ENCODE data around the gene PIP5KL1. TPM values are rescaled to one million over a fixed set of nuclear protein-coding genes. Genes with fewer than 3 reads are reported as not detected.

Gene PIP5KL1
- total RNA-seq, 1 donor from 2014 or later, result not detected

DNA sequence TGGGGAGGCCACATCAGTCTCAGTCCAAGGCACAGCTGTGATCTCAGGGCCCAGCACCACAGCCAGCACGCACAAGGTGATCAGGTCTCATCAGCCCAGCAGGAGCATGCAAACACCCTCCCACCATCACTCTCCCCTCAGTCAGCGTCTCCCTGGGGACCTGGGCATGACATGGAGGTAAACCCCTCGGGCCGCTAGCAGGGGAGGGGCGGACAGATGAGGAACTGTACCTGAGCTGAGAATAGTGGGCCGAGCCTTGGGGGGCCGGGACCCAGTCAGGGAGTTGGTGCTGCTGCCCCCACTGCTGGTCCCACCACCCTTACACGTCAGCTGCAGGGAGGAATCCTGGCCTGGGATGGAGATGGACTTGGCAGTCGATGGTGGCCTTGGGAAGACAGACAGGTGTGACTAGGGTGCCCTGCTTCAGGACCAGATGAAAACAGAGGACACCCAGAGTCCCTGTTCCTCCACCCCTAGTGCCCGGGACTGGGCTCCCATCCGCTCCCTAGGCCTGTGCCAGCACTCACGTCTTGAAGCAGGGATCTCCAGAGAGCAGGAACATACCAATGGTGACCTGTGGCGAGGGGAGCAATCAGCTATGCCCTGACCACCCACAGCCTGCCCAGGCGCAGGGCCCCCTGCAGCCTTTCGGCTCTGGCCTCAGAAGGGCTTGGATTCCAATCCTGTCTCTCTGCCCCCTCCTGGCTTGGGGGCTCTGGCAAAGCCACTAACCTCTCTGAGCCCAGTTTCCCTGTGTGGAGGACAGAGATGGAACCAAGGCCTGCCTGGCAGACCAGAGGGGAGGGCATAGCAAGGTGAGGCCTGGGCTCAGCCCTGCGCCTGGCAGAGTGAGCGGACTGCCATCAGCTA is 17.5 kb upstream of the PIP5KL1 start:
- no peak for DNase-seq

DNA sequence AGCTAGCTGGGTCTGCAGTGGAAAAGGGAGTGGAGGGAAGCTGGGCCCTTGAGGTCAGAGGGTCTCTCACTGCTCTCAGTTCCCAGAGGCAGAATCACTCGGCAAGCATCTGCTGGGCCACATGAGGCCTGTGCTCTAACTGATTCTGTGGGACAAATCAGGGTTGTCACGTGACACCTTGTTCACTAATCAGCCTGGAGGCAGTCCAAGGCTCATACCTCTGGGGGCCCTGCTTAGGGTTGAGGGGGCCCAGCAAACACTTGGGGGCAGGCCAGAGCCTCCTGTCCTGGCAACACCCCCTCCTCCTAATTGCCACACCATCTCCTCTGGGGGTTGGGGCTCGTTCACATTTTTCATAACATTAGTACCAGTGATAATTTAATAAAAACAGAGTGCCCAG is 16.2 kb upstream of the PIP5KL1 start:
- no peak for DNase-seq

DNA sequence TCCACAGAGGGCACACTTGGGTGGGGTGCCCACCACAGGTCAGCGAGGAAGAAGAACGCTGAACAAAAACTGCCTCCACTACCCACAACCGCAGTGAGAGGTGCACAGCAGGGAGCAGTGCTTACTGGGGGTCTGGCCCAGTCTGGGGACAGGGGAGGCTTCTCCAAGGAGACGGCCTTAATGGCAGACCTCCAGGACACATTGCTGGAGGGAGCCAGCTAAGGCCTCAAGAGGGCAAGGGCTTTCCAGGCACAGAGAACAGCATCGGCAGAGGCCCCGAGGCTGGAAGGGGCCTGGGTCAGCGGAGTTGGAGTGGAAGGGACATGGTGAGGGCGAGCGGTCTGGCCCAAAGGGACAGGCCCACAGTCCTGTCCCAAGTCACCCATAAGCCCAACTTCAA is 15.4 kb upstream of the PIP5KL1 start:
- no peak for DNase-seq

DNA sequence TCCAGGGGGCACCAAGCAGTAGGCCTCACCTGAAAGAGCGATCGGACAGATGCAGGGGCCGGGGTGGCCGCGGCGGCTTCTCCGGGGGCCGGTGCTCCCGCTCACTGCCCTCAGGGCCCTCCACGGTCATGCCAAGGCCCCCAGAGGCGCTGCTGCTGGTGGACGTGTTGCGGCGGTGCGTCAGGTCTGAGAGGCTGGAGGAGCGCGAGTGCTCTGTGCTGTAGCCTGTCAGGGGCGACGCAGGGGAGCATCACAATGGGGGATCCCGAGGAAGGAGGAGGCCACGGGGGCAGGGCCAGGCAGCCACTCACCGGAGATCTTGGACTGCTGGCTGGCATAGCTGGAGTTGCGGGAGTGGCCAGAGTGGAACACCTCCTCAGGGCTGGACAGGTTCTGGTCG is 14.8 kb upstream of the PIP5KL1 start:
- DNase-seq, result no peak

DNA sequence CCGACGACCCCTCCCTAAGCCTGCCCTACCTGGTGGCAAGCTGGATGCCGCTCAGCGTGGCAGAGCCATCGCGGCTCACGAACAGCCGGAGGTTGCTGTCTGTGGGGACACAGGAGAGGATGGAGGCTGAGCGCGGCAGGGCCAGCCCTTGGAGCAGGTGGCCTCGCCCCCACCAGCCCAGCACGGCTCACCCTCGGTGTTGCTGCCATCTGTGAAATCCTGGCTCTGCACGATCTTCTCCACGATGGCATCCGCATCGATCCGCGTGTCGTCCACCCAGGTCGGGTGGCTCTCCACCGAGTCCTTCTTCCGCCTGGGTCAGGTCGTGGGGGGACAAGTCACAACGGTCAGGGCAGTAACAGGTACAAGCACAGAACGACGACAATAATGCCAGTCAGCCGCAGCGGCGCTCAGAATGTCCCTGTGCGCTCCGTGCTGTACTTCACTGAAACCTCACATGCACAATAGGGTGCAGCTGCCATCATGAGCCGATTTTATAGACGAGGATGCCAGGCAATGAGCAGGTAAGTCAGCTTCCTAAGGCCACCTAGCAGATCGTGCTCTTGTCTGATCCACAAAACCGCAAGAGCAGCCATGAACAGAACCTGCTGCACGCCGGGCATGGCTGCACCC is 14.1 kb upstream of the PIP5KL1 start:
- DNase-seq, result no peak

DNA sequence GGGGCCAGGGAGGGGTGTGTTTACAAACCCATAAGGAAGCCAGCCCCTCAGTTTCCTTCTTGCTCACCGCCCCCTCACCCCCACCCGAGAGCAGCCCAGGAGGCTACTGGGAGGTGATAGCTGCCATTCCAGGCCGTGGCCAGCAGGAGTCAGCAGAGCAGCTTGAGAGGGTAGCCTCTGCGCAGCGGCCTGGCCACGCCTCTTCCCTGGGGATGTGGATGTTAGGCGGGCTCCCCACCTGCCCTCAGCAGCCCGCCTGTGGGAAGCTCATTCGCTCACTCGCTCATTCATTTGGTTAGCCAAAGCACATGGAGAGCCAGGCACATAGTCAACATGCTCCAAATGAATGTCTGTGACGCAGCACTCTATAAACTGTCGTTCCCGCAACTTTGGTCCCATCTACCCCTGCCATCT is 13.2 kb upstream of the PIP5KL1 start:
- DNase-seq, result peak; percentile 85

DNA sequence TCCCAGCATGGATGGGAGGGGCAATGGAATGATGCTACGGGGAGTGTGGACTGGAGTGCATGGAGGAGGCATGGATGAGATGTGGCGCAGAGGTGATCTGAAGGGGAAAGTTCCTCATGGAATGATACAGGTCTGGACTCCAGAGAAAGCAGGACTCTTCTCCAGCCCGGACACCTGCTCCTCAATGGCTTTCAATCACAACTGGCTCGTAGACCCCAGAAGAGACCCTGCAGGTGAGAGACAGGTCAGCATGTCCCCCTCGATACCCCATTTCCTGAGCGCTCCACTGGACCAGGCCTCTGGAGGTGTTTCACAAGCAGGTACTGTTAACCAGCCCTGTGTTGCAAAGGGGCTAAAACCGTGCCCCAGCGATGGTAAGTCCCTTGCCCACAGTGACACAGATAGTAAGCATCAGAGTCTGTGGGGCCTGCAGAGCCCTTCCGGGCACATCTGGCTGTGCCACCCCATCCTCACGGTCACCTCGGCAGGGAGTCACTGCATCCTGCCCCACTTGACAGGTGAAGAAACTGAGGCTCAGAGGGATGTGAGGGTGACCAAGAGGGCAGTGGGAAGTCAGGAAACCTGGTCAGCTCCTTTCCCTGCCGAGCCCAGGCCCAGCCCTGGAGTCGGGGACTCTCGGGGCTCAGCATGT is 12.6 kb upstream of the PIP5KL1 start:
- no peak for DNase-seq

DNA sequence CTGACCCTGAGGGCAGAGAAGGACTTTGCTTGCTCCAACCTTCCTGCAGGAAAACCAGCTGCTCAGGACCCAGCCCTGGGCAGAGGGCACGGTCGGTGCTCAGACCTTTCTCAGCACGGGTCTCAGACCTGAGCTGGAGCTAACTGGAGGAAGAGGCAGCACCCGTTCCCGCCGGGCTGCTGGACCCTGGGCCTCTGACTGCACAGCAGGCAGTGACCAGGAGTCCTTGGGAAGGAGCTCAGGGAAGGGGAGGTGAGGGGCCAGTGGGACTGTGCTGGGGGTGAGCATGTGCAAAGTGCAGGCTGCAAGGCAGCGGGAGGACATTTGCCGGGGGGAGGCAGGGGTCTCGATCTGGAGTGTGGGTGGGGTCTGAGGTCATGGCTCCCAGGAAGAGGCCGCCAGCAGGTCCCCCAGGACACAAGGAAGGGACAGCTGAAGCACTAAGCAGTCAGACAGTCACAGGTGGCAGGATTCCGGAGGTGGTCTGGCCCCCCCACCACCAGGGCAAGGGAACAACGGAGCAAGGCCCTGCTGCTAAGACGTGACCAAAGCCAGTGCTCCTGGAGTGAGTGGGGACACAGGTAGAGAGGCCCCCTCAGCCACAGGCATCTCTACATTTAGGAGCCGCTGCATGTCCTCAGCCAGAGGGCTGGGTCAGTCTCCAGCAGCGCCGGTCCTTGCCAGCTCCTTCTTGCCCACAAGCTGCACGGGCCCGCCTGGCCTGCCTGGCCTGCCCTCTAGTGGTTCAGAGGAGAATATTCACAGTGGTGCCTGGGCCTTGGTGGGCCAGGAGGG is 11.8 kb upstream of the PIP5KL1 start:
- peak; percentile 80 for DNase-seq

DNA sequence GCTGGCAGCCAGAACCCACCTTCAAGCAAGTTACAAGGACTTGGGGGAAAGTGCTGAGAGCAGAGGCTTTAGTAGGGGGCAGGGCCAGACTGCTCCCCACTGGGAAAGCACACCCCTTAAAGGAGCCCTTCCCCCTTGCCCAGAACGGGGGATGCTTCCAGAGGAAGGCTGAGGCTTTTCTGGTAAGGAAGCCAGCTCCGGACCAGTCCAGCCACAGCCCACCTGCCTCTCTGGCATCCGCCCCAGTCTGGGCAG is 11.3 kb upstream of the PIP5KL1 start:
- no peak for DNase-seq

DNA sequence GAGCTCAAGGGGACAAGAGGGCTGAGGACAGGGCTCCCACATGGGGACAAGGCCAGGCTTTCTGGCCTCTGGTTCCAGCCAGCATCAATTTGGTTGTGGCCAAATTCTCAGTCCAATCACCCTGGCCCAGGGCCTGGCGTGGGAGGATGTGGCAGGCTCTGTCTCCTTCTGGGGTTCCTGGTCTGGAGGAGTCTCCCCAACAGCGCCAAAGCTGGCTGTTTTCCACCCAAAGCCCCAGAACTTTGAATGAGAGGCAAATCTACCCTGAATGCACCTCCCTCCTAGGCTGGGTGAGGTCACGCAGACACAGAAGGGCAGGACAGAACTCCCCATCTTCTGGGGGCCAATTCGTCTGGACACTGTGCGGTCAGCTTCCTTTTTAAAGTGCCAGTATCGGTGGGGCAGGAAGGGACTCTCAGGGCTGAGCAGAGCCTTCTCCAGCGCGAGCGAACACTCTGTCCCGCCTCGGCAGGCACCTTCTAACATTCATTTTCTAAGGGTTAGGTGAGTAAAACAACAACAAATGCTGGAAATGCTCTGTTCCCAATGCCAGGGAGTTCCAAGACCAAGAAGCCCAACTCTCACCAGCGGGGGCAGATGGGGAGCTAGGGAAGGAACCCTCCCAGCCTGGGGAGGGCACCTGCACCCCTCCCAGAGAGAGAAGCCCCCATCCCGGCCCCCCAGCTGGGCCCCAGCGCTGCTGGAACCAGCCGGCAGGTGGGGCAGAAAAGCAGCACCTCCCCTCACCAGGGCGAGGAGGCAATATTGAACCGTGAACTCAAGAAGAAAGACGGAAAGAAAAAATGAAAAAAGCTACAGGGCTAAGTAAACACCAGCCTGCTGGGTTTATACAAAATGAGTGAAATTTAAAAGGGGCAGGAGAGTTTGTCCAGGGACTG is 10.7 kb upstream of the PIP5KL1 start:
- DNase-seq, result no peak

DNA sequence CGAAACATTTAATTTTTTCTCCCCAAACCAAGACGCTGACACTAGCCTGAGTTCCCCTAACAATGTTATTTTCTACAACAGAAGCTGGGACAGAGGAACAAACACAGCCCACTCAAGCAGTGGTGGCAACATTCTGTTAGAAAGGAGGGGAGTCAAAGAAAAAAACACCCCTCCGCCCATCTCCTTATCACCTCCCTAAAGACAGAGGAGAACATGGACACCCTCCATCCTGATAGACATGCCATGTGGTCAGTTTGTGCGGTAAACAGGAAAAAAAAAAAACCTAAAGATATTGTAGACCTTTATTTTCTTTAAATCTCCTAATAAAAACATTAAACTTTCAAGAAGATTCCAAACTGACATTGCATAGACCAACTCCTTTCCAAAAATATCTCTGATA is 10.0 kb upstream of the PIP5KL1 start:
- no peak for DNase-seq

DNA sequence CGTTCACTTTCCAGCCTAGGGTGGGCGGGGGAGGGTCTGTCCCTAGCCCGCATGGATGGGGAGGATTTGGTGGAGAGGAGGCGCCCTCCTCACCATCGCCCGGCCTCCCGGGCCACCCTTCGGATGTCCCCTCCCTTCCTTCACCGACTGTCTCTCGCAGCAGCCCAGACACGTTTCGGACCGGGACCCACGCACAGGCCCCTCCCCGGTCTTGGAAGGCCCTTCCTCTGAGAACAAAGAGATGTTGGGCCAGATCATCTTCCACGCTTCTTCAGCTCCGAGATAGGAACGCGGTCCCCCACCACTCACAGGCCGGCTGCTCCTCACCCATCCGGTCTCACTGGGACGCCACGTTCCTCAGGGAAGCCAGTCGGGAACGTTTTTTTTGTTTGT is 7.7 kb upstream of the PIP5KL1 start:
- DNase-seq, result no peak

DNA sequence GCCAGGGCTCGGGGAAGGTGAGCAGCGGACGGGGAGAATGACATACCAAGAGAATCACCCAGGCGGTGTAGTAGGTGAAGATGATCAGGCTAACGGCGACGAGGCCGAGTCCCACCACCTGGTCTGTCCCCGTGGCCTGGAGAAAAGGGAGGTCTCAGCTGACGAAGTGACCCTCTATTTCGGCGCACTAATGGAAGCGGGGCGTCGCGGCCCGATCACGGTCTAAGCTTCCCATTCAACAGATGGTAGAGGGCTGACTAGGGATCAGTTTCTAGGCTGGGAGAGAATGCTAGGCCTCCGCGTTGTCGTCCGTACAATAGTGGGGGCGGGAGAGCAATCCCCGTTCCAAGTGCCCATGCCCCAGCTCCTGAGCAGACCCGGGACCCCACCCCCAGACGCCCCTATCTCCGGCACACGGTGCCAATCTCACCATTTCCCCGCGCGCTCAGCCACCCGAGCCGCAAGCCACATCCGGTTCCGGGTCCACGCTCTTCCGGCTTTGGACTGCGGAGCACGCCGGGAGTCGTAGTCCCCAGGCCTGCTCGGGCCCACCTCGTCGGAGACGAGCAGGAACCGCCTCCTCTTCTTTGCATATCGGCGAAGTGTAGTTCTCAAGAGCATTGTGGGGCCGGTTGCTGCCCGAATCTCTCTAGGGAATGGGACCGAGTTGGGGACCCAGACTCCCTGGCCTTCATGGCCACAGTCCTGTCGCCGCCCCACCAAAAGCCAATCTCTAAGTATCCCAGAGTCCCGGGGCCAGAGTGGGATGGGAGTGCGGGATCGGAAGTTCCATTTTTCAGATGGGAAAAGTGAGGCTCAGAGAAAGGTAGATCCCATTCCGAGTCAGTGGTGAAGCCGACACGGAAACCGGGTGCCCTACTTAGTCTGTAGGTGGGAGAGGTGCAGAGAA is 7.1 kb upstream of the PIP5KL1 start, which contains the start of gene DPM2:
DPM2 (minus strand) TSS at position 467 of the 910 bp plus-strand sequence; CDS start at position 433, 34 bp downstream.
- peak; percentile 94 for DNase-seq

DNA sequence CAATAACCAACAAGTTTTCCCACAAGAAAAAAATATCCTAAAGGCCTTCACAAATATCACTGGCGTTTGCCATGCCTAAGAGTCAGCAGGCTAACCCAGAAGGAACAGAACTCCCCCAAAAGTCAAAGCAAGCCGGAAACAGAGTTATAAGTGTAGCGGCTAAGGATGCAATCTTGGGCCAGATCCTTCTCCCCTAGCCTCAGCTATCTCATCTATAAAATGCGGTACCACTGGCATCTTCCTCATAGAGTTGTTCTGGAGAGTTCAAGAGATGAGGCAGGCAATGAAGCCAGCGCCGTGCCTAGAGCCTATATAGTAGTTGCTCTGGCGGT is 6.4 kb upstream of the PIP5KL1 start:
- DNase-seq, result no peak

DNA sequence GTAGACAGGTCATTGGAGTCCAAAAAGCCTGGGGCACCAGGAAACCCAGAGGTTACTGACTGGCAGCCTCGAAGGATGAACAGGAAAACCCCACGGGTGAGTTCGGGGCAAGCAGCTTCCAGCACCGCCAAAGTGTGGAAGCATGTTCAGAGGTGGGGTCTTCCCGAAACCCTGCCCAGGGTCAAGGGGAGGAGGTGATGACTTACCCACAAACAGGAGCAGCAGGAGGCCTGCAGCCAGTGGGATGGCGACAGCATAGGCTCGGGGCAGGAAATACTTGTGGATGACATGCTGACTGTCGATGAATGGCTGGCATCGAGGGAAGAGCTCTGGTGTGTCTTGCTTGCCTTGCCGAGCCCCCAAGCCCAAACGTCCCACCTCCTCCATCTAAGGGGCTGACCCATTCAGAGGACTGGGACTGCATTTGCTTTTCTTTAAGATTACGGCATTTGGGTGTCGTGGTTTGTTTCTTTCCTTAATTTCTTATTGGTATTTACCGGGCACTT is 5.8 kb upstream of the PIP5KL1 start:
- no peak for DNase-seq

DNA sequence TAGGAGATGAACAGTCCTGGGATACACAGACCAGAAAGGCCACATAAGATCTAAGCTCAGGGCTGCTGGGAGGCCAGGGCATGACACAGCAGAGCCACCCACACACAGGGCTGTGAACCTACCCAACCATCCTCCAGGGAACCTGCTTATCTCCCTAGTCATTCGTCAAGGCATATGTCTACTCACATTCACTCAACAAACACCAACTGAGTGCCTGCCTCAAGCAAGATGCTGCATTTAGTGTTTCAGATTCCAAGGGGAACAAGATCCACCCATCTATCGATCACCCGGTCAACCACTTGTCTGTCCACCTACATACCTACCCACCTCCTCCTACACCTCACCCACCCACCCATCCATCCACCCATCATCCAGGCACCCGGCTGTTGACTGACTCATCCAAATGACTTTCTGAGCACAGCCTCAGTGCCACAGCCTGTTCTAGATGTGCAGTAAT is 5.2 kb upstream of the PIP5KL1 start:
- no peak for DNase-seq

DNA sequence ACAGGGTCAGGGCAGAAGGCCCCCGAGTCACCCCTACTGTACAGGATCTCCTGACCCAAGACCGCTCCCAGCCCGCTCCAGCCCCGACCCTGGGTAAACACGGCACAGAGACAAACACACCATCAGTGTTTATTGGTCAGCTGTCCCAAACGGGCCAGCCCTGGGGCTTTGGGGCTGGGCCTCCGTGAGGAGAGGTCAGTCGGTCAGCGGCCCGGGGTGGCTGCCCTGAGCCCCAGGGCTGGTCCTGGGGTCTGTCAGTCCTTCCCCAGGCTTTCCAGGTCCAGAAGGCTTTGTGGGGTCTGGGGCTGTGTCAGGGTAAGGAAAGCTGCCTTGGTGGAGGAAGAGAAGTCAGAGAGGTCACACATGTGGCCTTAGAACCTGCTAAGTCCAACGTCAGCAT is 4.4 kb upstream of the PIP5KL1 start:
- no peak for DNase-seq

DNA sequence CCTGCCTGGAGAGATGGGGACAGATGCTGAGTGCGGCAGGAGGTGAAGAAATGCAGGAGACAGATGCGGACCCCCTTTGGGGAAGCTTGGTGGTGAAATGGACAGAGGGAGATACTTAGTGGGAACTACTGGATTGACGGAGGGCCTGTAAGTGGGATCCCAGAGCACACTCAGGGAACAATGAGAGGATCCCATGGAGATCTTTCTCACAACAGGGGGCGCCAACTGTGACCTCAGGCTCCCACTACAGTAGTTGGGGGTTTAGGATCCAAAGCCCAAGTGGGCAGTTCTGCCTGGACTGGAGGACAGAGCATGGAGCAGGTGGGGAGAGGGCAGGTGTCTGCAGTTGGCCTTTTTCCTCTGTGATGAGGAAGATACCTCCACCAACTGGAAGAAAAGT is 3.7 kb upstream of the PIP5KL1 start:
- DNase-seq, result no peak

DNA sequence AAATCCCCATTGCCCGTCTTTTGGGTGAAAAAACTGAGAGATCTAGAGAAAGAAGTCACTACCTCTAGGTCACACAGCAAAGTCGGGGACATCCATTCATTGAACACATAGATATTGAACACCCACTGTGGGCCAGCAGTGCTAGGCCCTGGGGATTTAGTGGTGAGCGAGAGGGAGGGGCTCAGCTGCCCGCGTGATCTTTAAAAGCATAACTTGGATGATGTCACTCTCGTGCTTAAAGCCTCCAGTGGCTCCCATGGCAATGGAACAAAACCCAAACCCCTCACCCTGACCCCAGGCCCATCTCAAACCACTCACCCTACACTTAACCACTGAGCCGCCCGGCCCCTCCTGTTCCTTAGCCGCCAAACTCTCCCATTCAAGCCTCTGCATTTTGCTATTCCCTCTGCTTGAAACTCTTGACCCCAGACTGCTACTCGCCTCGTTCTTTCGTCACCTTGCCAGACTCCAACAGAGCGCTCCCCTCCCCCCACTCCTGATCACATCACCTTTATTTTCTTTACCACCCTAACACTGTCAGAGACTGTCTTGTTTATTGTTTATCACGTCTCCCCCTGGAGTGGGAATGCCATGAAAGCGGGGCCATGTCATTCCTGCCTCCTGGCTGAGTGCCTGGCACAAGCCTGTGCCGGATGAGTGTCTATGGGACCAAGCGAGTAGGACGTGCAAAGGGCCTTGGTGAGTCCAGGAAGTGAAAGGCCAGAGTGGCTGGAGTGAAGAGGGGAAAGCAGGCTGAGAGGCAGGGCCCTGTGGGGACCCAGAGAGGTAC is 710 bp upstream of the PIP5KL1 start:
- DNase-seq, result peak; percentile 48

DNA sequence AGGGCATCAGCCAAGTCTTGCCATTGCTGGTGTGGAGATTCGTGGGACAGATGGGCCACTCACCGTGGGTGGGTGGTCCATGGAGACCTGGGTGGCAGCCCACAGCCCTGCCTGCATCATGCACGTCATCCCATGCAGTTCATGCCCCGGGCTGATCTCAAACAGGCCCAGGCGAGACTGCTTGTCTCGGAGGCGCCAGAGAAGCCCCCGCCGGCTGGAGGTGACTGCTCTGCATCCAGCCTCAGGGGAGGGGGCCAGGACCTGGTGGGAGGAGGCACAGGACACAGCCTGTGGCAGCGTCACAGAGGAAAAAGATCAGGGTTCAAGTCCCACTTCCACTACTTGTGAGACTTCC is 975 bp downstream of the PIP5KL1 start:
- DNase-seq, result no peak

All from tongue (tissue), 2 donors.